H9 (cell line): ENCODE data around the gene CMSS1. TPM values are rescaled to one million over a fixed set of nuclear protein-coding genes. Genes with fewer than 3 reads are reported as not detected.
A peak's percentile ranks its signal among the peaks of the same experiment; 100 is the strongest.

Experiments used
- DNase-seq: peaks from one replicate; pipeline ENCODE4 v3.0.0-alpha.2; 2017
- H2AFZ ChIP-seq: one replicate; pipeline ENCODE4 v1.6.1; 2013; ENCODE audit warnings: mild to moderate bottlenecking, low read length, control low read depth, moderate library complexity
- H2AK5ac ChIP-seq: 2 replicates; pipeline ENCODE4 v1.6.1; 2013; ENCODE audit warnings: low read length, control low read depth, mixed read lengths; ENCODE audit not compliant: insufficient read length
- H2BK120ac ChIP-seq: one replicate; pipeline ENCODE4 v1.6.1; 2013; ENCODE audit warnings: low read depth, mild to moderate bottlenecking, low read length, control low read depth, inconsistent platforms; ENCODE audit not compliant: poor library complexity, severe bottlenecking
- H2BK12ac ChIP-seq: 2 replicates; pipeline ENCODE4 v1.6.1; 2013; ENCODE audit warnings: low read length, control low read depth, mixed read lengths, low read depth; ENCODE audit not compliant: insufficient read length
- H2BK15ac ChIP-seq: 2 replicates; pipeline ENCODE4 v1.6.1; 2013; ENCODE audit warnings: low read depth, low read length, control low read depth
- H2BK20ac ChIP-seq: one replicate; pipeline ENCODE4 v1.6.1; 2013; ENCODE audit warnings: low read depth, mild to moderate bottlenecking, low read length, control low read depth, inconsistent platforms; ENCODE audit not compliant: poor library complexity, severe bottlenecking
- H2BK5ac ChIP-seq: 2 replicates; pipeline ENCODE4 v1.6.1; 2013; ENCODE audit warnings: low read length, control low read depth, mixed read lengths; ENCODE audit not compliant: insufficient read length
- H3K14ac ChIP-seq: 2 replicates; pipeline ENCODE4 v1.6.1; 2013; ENCODE audit warnings: low read length, control low read depth; ENCODE audit not compliant: insufficient read depth
- H3K18ac ChIP-seq: 2 replicates; pipeline ENCODE4 v1.6.1; 2013; ENCODE audit warnings: low read depth, mild to moderate bottlenecking, mixed read lengths, low read length, control low read depth; ENCODE audit not compliant: insufficient read length
- H3K23ac ChIP-seq: 2 replicates; pipeline ENCODE4 v1.6.1; 2013; ENCODE audit warnings: low read length, control low read depth, mixed read lengths, low read depth; ENCODE audit not compliant: insufficient read length
- H3K23me2 ChIP-seq: 2 replicates; pipeline ENCODE4 v1.6.1; 2013; ENCODE audit warnings: low read depth, mild to moderate bottlenecking, mixed read lengths, low read length, control low read depth; ENCODE audit not compliant: insufficient read length, poor library complexity, severe bottlenecking
- H3K27ac ChIP-seq: 2 replicates; pipeline ENCODE4 v1.5.1; 2013; ENCODE audit warnings: low read length, control low read depth, mixed read lengths, low read depth; ENCODE audit not compliant: insufficient read length
- H3K27me3 ChIP-seq: 2 replicates; pipeline ENCODE4 v1.6.1; 2013; ENCODE audit warnings: low read length, control low read depth, inconsistent platforms; ENCODE audit not compliant: insufficient read depth
- H3K4ac ChIP-seq: 2 replicates; pipeline ENCODE4 v1.6.1; 2013; ENCODE audit warnings: low read depth, mild to moderate bottlenecking, control low read depth, inconsistent platforms, low read length, moderate library complexity
- H3K4me1 ChIP-seq: 2 replicates; pipeline ENCODE4 v1.6.1; 2013; ENCODE audit warnings: low read length, control low read depth, inconsistent platforms; ENCODE audit not compliant: insufficient read depth
- H3K4me2 ChIP-seq: 2 replicates; pipeline ENCODE4 v1.6.1; 2013; ENCODE audit warnings: low read length, control low read depth, mixed read lengths; ENCODE audit not compliant: insufficient read length, insufficient read depth
- H3K56ac ChIP-seq: 2 replicates; pipeline ENCODE4 v1.6.1; 2013; ENCODE audit warnings: low read depth, mild to moderate bottlenecking, mixed read lengths, low read length, control low read depth; ENCODE audit not compliant: insufficient read length
- H3K79me1 ChIP-seq: 2 replicates; pipeline ENCODE4 v1.6.1; 2013; ENCODE audit warnings: low read depth, mild to moderate bottlenecking, moderate library complexity, low read length, control low read depth, inconsistent platforms; ENCODE audit not compliant: insufficient read depth, poor library complexity, severe bottlenecking
- H3K79me2 ChIP-seq: 2 replicates; pipeline ENCODE4 v1.6.1; 2013; ENCODE audit warnings: low read length, control low read depth, inconsistent platforms; ENCODE audit not compliant: insufficient read depth
- H3K9ac ChIP-seq: 2 replicates; pipeline ENCODE4 v1.6.1; 2013; ENCODE audit warnings: low read length, control low read depth, mixed read lengths; ENCODE audit not compliant: insufficient read length; ENCODE audit errors: extremely low read depth
- H3K9me3 ChIP-seq: one replicate; pipeline ENCODE4 v1.6.1; 2013; ENCODE audit warnings: low read depth, low read length, inconsistent platforms; ENCODE audit not compliant: control insufficient read depth
- H3T11ph ChIP-seq: one replicate; pipeline ENCODE4 v1.6.1; 2013; ENCODE audit warnings: mild to moderate bottlenecking, low read length, control low read depth, inconsistent platforms
- H4K20me1 ChIP-seq: one replicate; pipeline ENCODE4 v1.6.1; 2013; ENCODE audit not compliant: control insufficient read depth, insufficient read length, insufficient read depth
- H4K5ac ChIP-seq: 2 replicates; pipeline ENCODE4 v1.6.1; 2013; ENCODE audit warnings: low read depth, mild to moderate bottlenecking, mixed read lengths, low read length, control low read depth; ENCODE audit not compliant: insufficient read length
- H4K8ac ChIP-seq: replicated peaks from 2 replicates; pipeline ENCODE4 v1.6.1; 2013; ENCODE audit warnings: low read length, control low read depth, mixed read lengths, low read depth; ENCODE audit not compliant: insufficient read length
- H4K91ac ChIP-seq: 2 replicates; pipeline ENCODE4 v1.6.1; 2013; ENCODE audit warnings: low read depth, mild to moderate bottlenecking, moderate library complexity, mixed read lengths, low read length, control low read depth; ENCODE audit not compliant: insufficient read length
- H3K27ac Mint-ChIP-seq, 3 experiments: 2 replicates in 2 of 3; 3 replicates in 1 of 3; pipeline ENCODE4 v1.8.0; 2020 to 2021; ENCODE audit warnings: mixed read lengths in 3 of 3, mild to moderate bottlenecking in 1 of 3, moderate library complexity in 1 of 3
- H3K27me3 Mint-ChIP-seq: 2 replicates; pipeline ENCODE4 v1.8.0; 2021; ENCODE audit warnings: low read depth, mild to moderate bottlenecking, moderate library complexity, mixed read lengths
- H3K36me3 Mint-ChIP-seq, 3 experiments: 2 replicates in 2 of 3; 3 replicates in 1 of 3; pipeline ENCODE4 v1.8.0; 2020 to 2021; ENCODE audit warnings: low read depth in 3 of 3, mixed read lengths in 3 of 3; ENCODE audit not compliant: insufficient read depth in 1 of 3
- H3K4me1 Mint-ChIP-seq, 2 experiments: 2 replicates each; pipeline ENCODE4 v1.8.0; 2020; ENCODE audit warnings: mixed read lengths in 2 of 2
- H3K4me3 Mint-ChIP-seq, 2 experiments: 2 replicates in 1 of 2; 3 replicates in 1 of 2; pipeline ENCODE4 v1.8.0; 2020 to 2021; ENCODE audit warnings: mild to moderate bottlenecking in 2 of 2, mixed read lengths in 2 of 2, moderate library complexity in 1 of 2
- H3K9me3 Mint-ChIP-seq, 2 experiments: 2 replicates in 1 of 2; 3 replicates in 1 of 2; pipeline ENCODE4 v1.8.0; 2020; ENCODE audit warnings: mild to moderate bottlenecking in 2 of 2, mixed read lengths in 2 of 2, moderate library complexity in 1 of 2
- CTCF ChIP-seq: fragments of 200-600 bp; sonication (generic); conservative IDR thresholded peaks from 3 replicates; pipeline ENCODE4 v1.8.0; 2021; ENCODE audit warnings: antibody characterized with exemption, mild to moderate bottlenecking
- WGBS: extraction: QIAGEN DNeasy Blood & Tissue Kit; methylation state at CpG from one replicate; pipeline ENCODE4 v1.1.7; 2013; ENCODE audit warnings: missing lambda C conversion rate, low lambda C conversion rate, mixed read lengths; ENCODE audit not compliant: insufficient read length; ENCODE audit errors: extremely low coverage; 5-methylcytosine and 5-hydroxymethylcytosine counted together
- total RNA-seq: library from RNA; stranded (reverse); gene quantifications from 2 replicates; pipeline ENCODE4 v1.2.1, GENCODE V29; 2021

The CMSS1 gene
- total RNA-seq, 1 experiment from 2014 or later, result 61.8 TPM

GRCh38 chr3:99795573-99795972, 22.1 kb upstream of the CMSS1 start:
- Histone ChIP-seq H3K56ac (no peak overlapping the region), H4K91ac (no peak overlapping the region), H3K4me1 (no peaks in the 10 kb centered on the region), H3T11ph (no peak overlapping the region), H2BK12ac (no peak overlapping the region), H4K5ac (no peak overlapping the region), H3K4ac (no peak overlapping the region), H3K18ac (no peak overlapping the region), H2AK5ac (no peak overlapping the region), H3K14ac (no peak overlapping the region), H4K8ac (no peak overlapping the region), H3K23ac (no peak overlapping the region), H3K9me3 (no peaks in the 10 kb centered on the region), H3K27me3 (no peaks in the 10 kb centered on the region), H2BK20ac (no peak overlapping the region), H3K79me2 (no peaks in the 10 kb centered on the region), H2AFZ (no peak overlapping the region), H3K23me2 (no peaks in the 10 kb centered on the region), H3K9ac (no peak overlapping the region), H2BK120ac (no peak overlapping the region), H2BK5ac (no peak overlapping the region), H4K20me1 (no peaks in the 10 kb centered on the region), H2BK15ac (no peak overlapping the region), H3K79me1 (no peaks in the 10 kb centered on the region), H3K27ac (no peak overlapping the region), H3K4me2 (no peak overlapping the region)
- no peaks in the 10 kb centered on the region; a peak in 1 of 5 replicates for H3K9me3 Mint-ChIP-seq
- H3K27ac Mint-ChIP-seq, result peak overlapping the region in 1 of 3 experiments; percentile 59; a peak in 1 of 7 replicates
- H3K36me3 Mint-ChIP-seq, result no peaks in the 10 kb centered on the region; a peak in 1 of 7 replicates
- DNase-seq, result no peak
- no peaks in the 10 kb centered on the region for H3K4me1 Mint-ChIP-seq
- H3K27me3 Mint-ChIP-seq, result no peaks in the 10 kb centered on the region
- no CpG with 5 or more reads among the region's 15 CpGs for WGBS
- TF ChIP-seq CTCF, result no peak
- no peak overlapping the region for H3K4me3 Mint-ChIP-seq
